B cell (primary cell): ENCODE data around the gene LRRC45. TPM values are rescaled to one million over a fixed set of nuclear protein-coding genes. Genes with fewer than 3 reads are reported as not detected.

Source experiments
- ATAC-seq: fragments of 200-7000 bp; cut with Tn5 transposase; one replicate; pipeline ENCODE4 v1.10.0; 2021; ENCODE audit warnings: low read depth, mild to moderate bottlenecking, moderate number of reproducible peaks, moderate library complexity
- CTCF ChIA-PET: fragments of 350-600 bp; sonication (Branson Sonifier 250); formaldehyde crosslinking; loops from one replicate; lab custom pipeline; 2021; ENCODE audit warnings: antibody characterized with exemption, inconsistent platforms; lab: Charles Lee
- POLR2A ChIA-PET: fragments of 350-600 bp; sonication (Branson Sonifier 250); formaldehyde crosslinking; loops from one replicate; lab custom pipeline; 2021; ENCODE audit warnings: antibody characterized with exemption; lab: Charles Lee
- DNase-seq: peaks from one replicate; pipeline ENCODE4 v3.0.0; 2013
- H2AFZ ChIP-seq: 2 replicates; pipeline ENCODE4 v1.6.1; 2012; ENCODE audit warnings: mild to moderate bottlenecking, low read depth, low read length; ENCODE audit not compliant: insufficient read depth, poor library complexity, severe bottlenecking
- H3K27ac ChIP-seq, 2 donors: 1 replicate in 1 of 2; 2 replicates in 1 of 2; pipeline ENCODE4 v1.5.1; 2012 to 2013; ENCODE audit warnings: low read length in 2 of 2, mild to moderate bottlenecking in 2 of 2, moderate library complexity in 1 of 2
- H3K27me3 ChIP-seq, 4 experiments: fragments of 200-600 bp in 1 of 4; sonication (generic) in 1 of 4; replicated peaks in 1 of 4; 1 replicate in 2 of 4; 2 replicates in 2 of 4; pipeline versions ENCODE4 v1.6.1 to v1.7.0; 2013 to 2016; ENCODE audit warnings: low read length in 3 of 4, mild to moderate bottlenecking in 2 of 4, mixed read lengths in 1 of 4, moderate library complexity in 1 of 4; ENCODE audit not compliant: insufficient read depth in 4 of 4, control insufficient read depth in 3 of 4; ENCODE audit errors: control extremely low read depth in 1 of 4
- H3K36me3 ChIP-seq, 2 experiments: replicated peaks in 1 of 2; 1 replicate in 1 of 2; 2 replicates in 1 of 2; pipeline versions ENCODE4 v1.6.1 to v1.7.1; 2013; ENCODE audit warnings: low read length in 1 of 2; ENCODE audit not compliant: insufficient read depth in 2 of 2, control insufficient read depth in 1 of 2; ENCODE audit errors: control extremely low read depth in 1 of 2, extremely low read depth in 1 of 2
- H3K4me1 ChIP-seq, 2 donors: fragments of 200-600 bp in 1 of 2; sonication (generic) in 1 of 2; 1 replicate in 1 of 2; 2 replicates in 1 of 2; pipeline versions ENCODE4 v1.5.1 to v1.6.1; 2013 to 2017; ENCODE audit warnings: low read length in 2 of 2; ENCODE audit not compliant: control insufficient read depth in 2 of 2, insufficient read depth in 2 of 2
- H3K4me2 ChIP-seq: replicated peaks from 2 replicates; pipeline ENCODE3; 2012; ENCODE audit warnings: mild to moderate bottlenecking, low read depth, low read length; ENCODE audit not compliant: poor library complexity, severe bottlenecking
- H3K4me3 ChIP-seq, 5 experiments: fragments of 200-600 bp in 1 of 5; sonication (generic) in 1 of 5; 1 replicate in 3 of 5; 2 replicates in 2 of 5; pipeline versions ENCODE4 v1.5.1 to v1.7.0; 2011 to 2016; ENCODE audit warnings: low read length in 4 of 5, mild to moderate bottlenecking in 4 of 5, low read depth in 2 of 5, control low read depth in 1 of 5, moderate library complexity in 1 of 5; ENCODE audit not compliant: insufficient read depth in 1 of 5; ENCODE audit errors: control extremely low read depth in 1 of 5, extremely low read depth in 1 of 5
- H3K79me2 ChIP-seq: fragments of 200-600 bp; sonication (generic); one replicate; pipeline ENCODE4 v1.6.0; 2016; ENCODE audit warnings: low read length; ENCODE audit not compliant: control insufficient read depth, insufficient read depth
- H3K9ac ChIP-seq: fragments of 200-600 bp; sonication (generic); 2 replicates; pipeline ENCODE4 v1.6.1; 2017; ENCODE audit warnings: mild to moderate bottlenecking, low read length, moderate library complexity
- H3K9me3 ChIP-seq, 3 donors: one replicate each; pipeline versions ENCODE4 v1.6.1 to v1.7.1; 2013; ENCODE audit warnings: low read length in 2 of 3; ENCODE audit not compliant: control insufficient read depth in 2 of 3, insufficient read depth in 1 of 3; ENCODE audit errors: control extremely low read depth in 1 of 3
- H4K20me1 ChIP-seq: 2 replicates; pipeline ENCODE4 v1.6.0; 2012; ENCODE audit warnings: mild to moderate bottlenecking, low read length; ENCODE audit not compliant: insufficient read depth, control insufficient read depth, poor library complexity, severe bottlenecking
- H3K27ac Mint-ChIP-seq: one replicate; pipeline ENCODE4 v1.8.0; 2021; ENCODE audit warnings: mixed read lengths
- H3K27me3 Mint-ChIP-seq: one replicate; pipeline ENCODE4 v1.8.0; 2021; ENCODE audit warnings: mixed read lengths
- H3K4me1 Mint-ChIP-seq: one replicate; pipeline ENCODE4 v1.8.0; 2021; ENCODE audit warnings: mixed read lengths
- H3K4me3 Mint-ChIP-seq: one replicate; pipeline ENCODE4 v1.8.0; 2021; ENCODE audit warnings: mixed read lengths
- H3K9me3 Mint-ChIP-seq: one replicate; pipeline ENCODE4 v1.8.0; 2022; ENCODE audit warnings: mixed read lengths; ENCODE audit not compliant: insufficient read depth
- CTCF ChIP-seq: fragments of 200-600 bp; IDR thresholded peaks from one replicate; pipeline ENCODE4 v1.8.0; 2022; ENCODE audit warnings: antibody characterized with exemption, mild to moderate bottlenecking
- EZH2 ChIP-seq: IDR thresholded peaks from 2 replicates; pipeline ENCODE4 v1.6.1; 2012; ENCODE audit warnings: borderline replicate concordance, low read depth, mild to moderate bottlenecking, moderate library complexity, low read length; ENCODE audit not compliant: insufficient read depth, poor library complexity, severe bottlenecking
- WGBS: methylation state at CpG from one replicate; pipeline ENCODE4 v1.1.5; 2013; ENCODE audit warnings: missing lambda C conversion rate; ENCODE audit not compliant: insufficient coverage; 5-methylcytosine and 5-hydroxymethylcytosine counted together
- intact Hi-C: fragments of 100-400 bp; cut with micrococcal nuclease; formaldehyde crosslinking; loops from one replicate; pipeline ENCODE4 v1.10.0; 2022
- polyA plus RNA-seq: library from polyadenylated mRNA; depleted of rRNA; stranded (reverse); fragments of >200 nt; gene quantifications from 2 replicates; pipeline ENCODE4 v1.2.3, GENCODE V29; 2012
- total RNA-seq, 2 donors: library from RNA; stranded (reverse); fragments of 120-200 nt in 1 of 2; gene quantifications; 1 replicate in 1 of 2; 2 replicates in 1 of 2; pipeline versions ENCODE4 v1.2.3 to v1.2.4, GENCODE V29; 2013 to 2022

LRRC45 gene
- total and polyA plus RNA-seq, 2 donors (not counting 1 experiment from before 2014, with no cell fraction given), result 19.4 to 19.6 TPM

DNA sequence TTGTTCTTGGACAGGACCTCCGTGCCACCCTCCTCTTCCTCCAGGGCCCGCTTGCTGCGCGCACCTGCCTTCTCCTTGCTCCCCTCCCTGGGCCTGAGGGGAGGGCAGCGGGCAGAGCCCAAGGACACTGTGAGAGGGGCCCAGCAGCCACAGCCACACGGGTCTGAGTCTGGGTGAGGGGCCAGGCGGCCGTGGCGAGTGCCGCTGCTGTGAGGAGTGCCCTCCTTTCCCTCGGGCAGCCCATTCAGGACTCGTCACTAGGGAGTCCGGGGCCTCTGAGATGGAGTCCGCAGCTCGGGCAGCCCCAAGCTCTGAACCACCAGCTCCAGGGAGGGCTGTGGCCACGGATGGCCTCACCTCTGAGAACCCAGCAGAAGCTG, 36.9 kb downstream of the LRRC45 start:
- H4K20me1 ChIP-seq, result peaks cover 7% of the 10 kb centered on the region
- TF ChIP-seq EZH2, result no peak
- no peak for TF ChIP-seq CTCF
- no peak overlapping the region for H3K9ac ChIP-seq
- DNase-seq, result no peak
- H2AFZ ChIP-seq, result no peak overlapping the region
- no peaks in the 10 kb centered on the region for H3K27me3 ChIP-seq
- H3K4me3 ChIP-seq, result no peak overlapping the region
- ChIA-PET CTCF (no interaction called here), POLR2A (interaction anchor here (0.7 kb wide), 1 partner anchor 835 kb away, joined by 3 read pairs; no protein-coding TSS in a partner anchor)
- intact Hi-C loops, result no loop called here
- Mint-ChIP-seq H3K9me3 (no peaks in the 10 kb centered on the region), H3K4me1 (peaks cover 8% of the 10 kb centered on the region), H3K27ac (peak overlapping the region; percentile 32), H3K4me3 (no peak overlapping the region), H3K27me3 (no peaks in the 10 kb centered on the region)
- H3K27ac ChIP-seq, result no peak overlapping the region
- peaks cover 7 to 15% of the 10 kb centered on the region in 2 donors for H3K4me1 ChIP-seq
- no peak overlapping the region for H3K4me2 ChIP-seq
- H3K79me2 ChIP-seq, result no peaks in the 10 kb centered on the region
- no peak for ATAC-seq
- H3K36me3 ChIP-seq, result peaks cover 0 to 45% of the 10 kb centered on the region in 2 experiments
- no peaks in the 10 kb centered on the region for H3K9me3 ChIP-seq
- WGBS, result 91% methylated on average over 16 of the region's 16 CpGs

DNA sequence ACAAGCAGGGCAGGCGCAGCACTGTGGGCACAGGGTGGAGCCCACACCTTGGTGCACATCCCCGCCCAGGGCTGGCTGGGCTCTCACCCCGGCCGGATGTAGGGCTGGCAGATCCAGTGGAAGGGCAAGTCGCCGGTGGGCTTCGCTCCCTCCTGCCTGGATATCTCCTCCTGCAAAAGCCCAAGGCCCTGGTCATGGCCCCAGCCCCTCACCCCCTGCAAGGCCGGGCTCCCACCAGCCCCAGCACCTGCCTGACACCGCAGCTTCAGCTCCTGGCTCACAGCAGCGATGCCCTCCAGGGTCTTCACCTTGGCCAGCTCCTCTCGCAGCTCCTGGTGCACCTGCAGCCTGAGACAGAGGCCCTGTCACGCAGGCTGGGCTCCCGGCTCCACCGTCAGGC, 37.5 kb downstream of the LRRC45 start:
- H3K9me3 Mint-ChIP-seq, result no peaks in the 10 kb centered on the region
- no peak for TF ChIP-seq CTCF
- no peak for TF ChIP-seq EZH2
- H3K27ac Mint-ChIP-seq, result no peak overlapping the region
- H3K4me1 Mint-ChIP-seq, result peaks cover 8% of the 10 kb centered on the region
- peaks cover 8% of the 10 kb centered on the region for H4K20me1 ChIP-seq
- peaks cover 0 to 41% of the 10 kb centered on the region in 2 experiments for H3K36me3 ChIP-seq
- H3K27me3 Mint-ChIP-seq, result no peaks in the 10 kb centered on the region
- DNase-seq, result no peak
- intact Hi-C loops, result no loop called here
- H3K9me3 ChIP-seq, result no peaks in the 10 kb centered on the region
- WGBS, result 94% methylated on average over 14 of the region's 14 CpGs
- H3K4me3 ChIP-seq, result no peak overlapping the region
- no peak overlapping the region for H3K4me2 ChIP-seq
- H3K27me3 ChIP-seq, result no peaks in the 10 kb centered on the region
- H3K79me2 ChIP-seq, result no peaks in the 10 kb centered on the region
- H3K4me1 ChIP-seq, result peaks cover 8 to 17% of the 10 kb centered on the region in 2 donors
- no peak overlapping the region for H3K4me3 Mint-ChIP-seq
- CTCF ChIA-PET, result no interaction called here
- POLR2A ChIA-PET, result no interaction called here
- ATAC-seq, result no peak
- H3K27ac ChIP-seq, result no peak overlapping the region
- no peak overlapping the region for H3K9ac ChIP-seq
- H2AFZ ChIP-seq, result no peak overlapping the region
